ENCODE data around the gene MEF2A.
"Not testable (repeated sequence)": the region's sequence is repeated elsewhere in the genome, so short reads cannot be mapped to it uniquely, and the experiment has no call there.

MEF2A gene

GRCh38 chr15:99565299-99566156, at the start of gene MEF2A:
MEF2A (plus strand) TSS chr15:99565984; CDS start chr15:99633120, 67,136 bp downstream.
- peak; percentile 96 for DNase-seq (ENCODE audit: low read depth)
- TF ChIP-seq, protein P1, sequence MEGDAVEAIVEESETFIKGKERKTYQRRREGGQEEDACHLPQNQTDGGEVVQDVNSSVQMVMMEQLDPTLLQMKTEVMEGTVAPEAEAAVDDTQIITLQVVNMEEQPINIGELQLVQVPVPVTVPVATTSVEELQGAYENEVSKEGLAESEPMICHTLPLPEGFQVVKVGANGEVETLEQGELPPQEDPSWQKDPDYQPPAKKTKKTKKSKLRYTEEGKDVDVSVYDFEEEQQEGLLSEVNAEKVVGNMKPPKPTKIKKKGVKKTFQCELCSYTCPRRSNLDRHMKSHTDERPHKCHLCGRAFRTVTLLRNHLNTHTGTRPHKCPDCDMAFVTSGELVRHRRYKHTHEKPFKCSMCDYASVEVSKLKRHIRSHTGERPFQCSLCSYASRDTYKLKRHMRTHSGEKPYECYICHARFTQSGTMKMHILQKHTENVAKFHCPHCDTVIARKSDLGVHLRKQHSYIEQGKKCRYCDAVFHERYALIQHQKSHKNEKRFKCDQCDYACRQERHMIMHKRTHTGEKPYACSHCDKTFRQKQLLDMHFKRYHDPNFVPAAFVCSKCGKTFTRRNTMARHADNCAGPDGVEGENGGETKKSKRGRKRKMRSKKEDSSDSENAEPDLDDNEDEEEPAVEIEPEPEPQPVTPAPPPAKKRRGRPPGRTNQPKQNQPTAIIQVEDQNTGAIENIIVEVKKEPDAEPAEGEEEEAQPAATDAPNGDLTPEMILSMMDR (IDR thresholded peaks at IDR 0.05; ENCODE audit: low read length, missing control alignments) = no peak
- peak within 1 kb of the TSS; percentile 94 for H3K4me3 ChIP-seq (replicated peaks; ENCODE audit: low read depth, low read length)

GRCh38 chr15:99518191-99518590, 47.6 kb upstream of the MEF2A start:
- H3K4me3 ChIP-seq (replicated peaks; ENCODE audit: low read depth, low read length) = no peak overlapping the region
- no peak for DNase-seq (ENCODE audit: low read depth)
- TF ChIP-seq, protein P1 (IDR thresholded peaks at IDR 0.05; ENCODE audit: low read length, missing control alignments) = no peak

DNA sequence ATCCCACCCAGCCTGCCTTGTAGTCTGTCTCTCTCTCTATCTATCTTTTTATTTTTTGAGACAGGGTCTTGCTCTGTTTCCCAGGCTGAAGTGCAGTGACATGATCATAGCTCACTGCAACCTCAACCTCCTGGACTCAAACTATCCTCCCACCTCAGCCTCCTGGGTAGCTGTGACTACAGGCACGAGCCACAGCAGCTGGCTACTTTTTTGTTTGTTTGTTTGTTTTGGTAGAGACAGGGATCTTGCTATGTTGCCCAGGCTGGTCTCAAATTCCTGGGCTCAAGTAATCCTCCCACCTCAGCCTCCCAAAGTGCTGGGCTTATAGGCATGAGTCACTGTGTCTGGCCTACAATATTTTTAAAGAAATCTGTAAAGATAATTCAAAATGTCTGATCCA, 46.4 kb upstream of the MEF2A start:
- not testable (repeated sequence) for DNase-seq (ENCODE audit: low read depth)

DNA sequence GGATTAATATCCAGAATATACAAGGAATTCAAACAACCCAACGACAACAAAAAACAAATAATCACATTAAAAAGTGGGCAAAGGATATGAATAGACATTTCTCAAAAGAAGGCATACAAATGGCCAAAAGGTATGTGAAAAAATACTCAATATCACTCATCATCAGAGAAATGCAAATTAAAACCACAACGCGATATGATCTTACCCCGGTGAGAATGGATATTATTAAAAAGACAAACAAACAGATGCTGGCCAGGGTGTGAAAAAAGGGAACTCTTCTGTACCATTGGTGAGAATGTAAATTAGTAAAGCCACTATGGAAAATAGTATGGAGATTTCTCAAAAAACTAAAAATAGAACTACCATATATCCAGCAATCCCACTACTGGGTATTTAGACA, 43.5 kb upstream of the MEF2A start:
- H3K4me3 ChIP-seq (replicated peaks; ENCODE audit: low read depth, low read length) = no peak overlapping the region
- DNase-seq (ENCODE audit: low read depth) = no peak
- TF ChIP-seq, protein P1 (IDR thresholded peaks at IDR 0.05; ENCODE audit: low read length, missing control alignments) = no peak

More for the DNA sequence above, 46.4 kb upstream of the MEF2A start:
- H3K4me3 ChIP-seq (replicated peaks; ENCODE audit: low read depth, low read length) = not testable (repeated sequence)

- no peak for DNase-seq (ENCODE audit: low read depth)
- TF ChIP-seq, protein P1 (IDR thresholded peaks at IDR 0.05; ENCODE audit: low read length, missing control alignments) = no peak
- no peak overlapping the region for H3K4me3 ChIP-seq (replicated peaks; ENCODE audit: low read depth, low read length)
These were observed 39.6 kb upstream of the MEF2A start for GRCh38 chr15:99526176-99526575.

GRCh38 chr15:99526671-99527070, 39.1 kb upstream of the MEF2A start:
- no peak for DNase-seq (ENCODE audit: low read depth)
- TF ChIP-seq, protein P1 (IDR thresholded peaks at IDR 0.05; ENCODE audit: low read length, missing control alignments) = no peak
- no peak overlapping the region for H3K4me3 ChIP-seq (replicated peaks; ENCODE audit: low read depth, low read length)

DNA sequence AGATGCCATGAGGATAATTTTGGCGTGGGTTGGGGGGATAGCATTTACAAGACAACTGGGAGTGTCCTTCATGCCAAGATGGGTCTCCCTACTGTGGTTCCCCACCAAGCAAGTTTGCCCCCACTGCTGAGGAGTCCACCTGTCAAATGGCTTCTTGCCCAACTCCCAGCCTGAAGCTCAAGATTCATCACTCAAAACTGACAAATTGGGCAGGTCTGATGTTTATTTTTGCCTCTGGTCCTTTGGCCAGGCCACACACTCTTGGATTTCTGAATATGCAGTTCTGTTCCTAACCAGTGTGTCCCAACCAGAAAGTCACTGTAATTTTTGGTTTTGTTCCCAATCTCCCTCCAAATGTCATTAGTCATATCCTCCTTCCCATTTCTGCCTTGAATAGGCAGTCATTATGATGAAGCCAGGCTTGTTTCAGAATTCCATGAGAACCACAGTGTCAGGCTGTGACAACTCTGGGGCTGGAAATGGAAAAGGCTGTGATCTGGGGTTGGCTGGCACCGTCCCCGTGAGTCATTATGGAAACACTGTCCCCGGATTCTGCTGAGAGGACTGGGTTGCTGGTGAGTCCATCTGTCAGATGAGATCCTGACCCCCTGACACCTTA, 29.3 kb upstream of the MEF2A start:
- TF ChIP-seq, protein P1 (IDR thresholded peaks at IDR 0.05; ENCODE audit: low read length, missing control alignments) = no peak
- no peak overlapping the region for H3K4me3 ChIP-seq (replicated peaks; ENCODE audit: low read depth, low read length)
- DNase-seq (ENCODE audit: low read depth) = peak; percentile 68

All from fibroblast of pulmonary artery (primary cell).